ENCODE measurements around the gene HOXB13.
"Not testable (repeated sequence)": the region's sequence is repeated elsewhere in the genome, so short reads cannot be mapped to it uniquely, and the experiment has no call there.

HOXB13 gene

GRCh38 chr17:48718761-48719641 lies 9.5 kb downstream of the HOXB13 start:
- Histone ChIP-seq H3K36me3 (ENCODE audit: control insufficient read depth, insufficient read depth, low read length) (no peaks in the 10 kb centered on the region), H3K4me1 (no peaks in the 10 kb centered on the region), H2AFZ (no peak overlapping the region), H3K4me3 (ENCODE audit: low read depth, low read length) (no peak overlapping the region), H3K9ac (no peak overlapping the region), H3K27me3 (ENCODE audit: control insufficient read depth, insufficient read depth, low read length) (peaks cover 31% of the 10 kb centered on the region), H3K79me2 (no peaks in the 10 kb centered on the region), H3K27ac (no peak overlapping the region), H3K4me2 (ENCODE audit: low read length) (no peak overlapping the region), H3K9me3 (ENCODE audit: control insufficient read depth, low read length) (no peaks in the 10 kb centered on the region)
- no peak for TF ChIP-seq CTCF (IDR thresholded peaks at IDR 0.05)

GRCh38 chr17:48718227-48718760 lies 10.3 kb downstream of the HOXB13 start:
- no peaks in the 10 kb centered on the region for H3K4me1 ChIP-seq
- no peak overlapping the region for H3K4me3 ChIP-seq (ENCODE audit: low read depth, low read length)
- no peaks in the 10 kb centered on the region for H3K79me2 ChIP-seq
- no peak overlapping the region for H3K9ac ChIP-seq
- H3K9me3 ChIP-seq (ENCODE audit: control insufficient read depth, low read length) = no peaks in the 10 kb centered on the region
- TF ChIP-seq CTCF (IDR thresholded peaks at IDR 0.05) = no peak
- no peak overlapping the region for H3K27ac ChIP-seq
- H2AFZ ChIP-seq = no peak overlapping the region
- peaks cover 26% of the 10 kb centered on the region for H3K27me3 ChIP-seq (ENCODE audit: control insufficient read depth, insufficient read depth, low read length)
- H3K36me3 ChIP-seq (ENCODE audit: control insufficient read depth, insufficient read depth, low read length) = no peaks in the 10 kb centered on the region
- H3K4me2 ChIP-seq (ENCODE audit: low read length) = no peak overlapping the region

GRCh38 chr17:48717367-48718226 lies 11.0 kb downstream of the HOXB13 start:
- no peak for TF ChIP-seq CTCF (IDR thresholded peaks at IDR 0.05)
- H3K4me1 ChIP-seq = no peaks in the 10 kb centered on the region
- H3K9me3 ChIP-seq (ENCODE audit: control insufficient read depth, low read length) = no peaks in the 10 kb centered on the region
- H3K4me3 ChIP-seq (ENCODE audit: low read depth, low read length) = no peak overlapping the region
- H2AFZ ChIP-seq = no peak overlapping the region
- no peaks in the 10 kb centered on the region for H3K79me2 ChIP-seq
- peaks cover 20% of the 10 kb centered on the region for H3K27me3 ChIP-seq (ENCODE audit: control insufficient read depth, insufficient read depth, low read length)
- no peak overlapping the region for H3K4me2 ChIP-seq (ENCODE audit: low read length)
- H3K9ac ChIP-seq = no peak overlapping the region
- H3K36me3 ChIP-seq (ENCODE audit: control insufficient read depth, insufficient read depth, low read length) = no peaks in the 10 kb centered on the region
- no peak overlapping the region for H3K27ac ChIP-seq

GRCh38 chr17:48716549-48716948 lies 12.0 kb downstream of the HOXB13 start:
- not testable (repeated sequence) for H2AFZ ChIP-seq; H3K4me3 ChIP-seq (ENCODE audit: low read depth, low read length); H3K36me3 ChIP-seq (ENCODE audit: control insufficient read depth, insufficient read depth, low read length); H3K4me2 ChIP-seq (ENCODE audit: low read length); H3K9ac ChIP-seq; H3K9me3 ChIP-seq (ENCODE audit: control insufficient read depth, low read length); H3K27ac ChIP-seq; H3K79me2 ChIP-seq; H3K4me1 ChIP-seq
- H3K27me3 ChIP-seq (ENCODE audit: control insufficient read depth, insufficient read depth, low read length) = peaks cover 12% of the 10 kb centered on the region

Data from parathyroid adenoma (tissue), 2 donors.